Endothelial cell of umbilical vein (primary cell): ENCODE results near the gene TRPC6. TPM values are rescaled to one million over a fixed set of nuclear protein-coding genes. Genes with fewer than 3 reads are reported as not detected.

Source experiments
- BruUV-seq: library from RNA; stranded (reverse); fragments of 400-500 nt; replicated peaks from 2 replicates; lab custom pipeline; 2021; lab: Mats Ljungman, UMichigan
- CTCF ChIA-PET: fragments of 300-600, 350-600 bp; sonication (Branson Sonifier 250); formaldehyde crosslinking; loops from one replicate; lab custom pipeline; 2021; ENCODE audit warnings: antibody characterized with exemption, inconsistent platforms; lab: Charles Lee
- POLR2A ChIA-PET: fragments of 300-600, 350-600 bp; sonication (Branson Sonifier 250); formaldehyde crosslinking; loops from one replicate; lab custom pipeline; 2021; ENCODE audit warnings: antibody characterized with exemption, inconsistent platforms; lab: Charles Lee
- DNase-seq: peaks from one replicate; pipeline ENCODE4 v3.0.0-alpha.2; 2011; ENCODE audit warnings: low read depth, low spot score
- FAIRE-seq: peaks from 2 replicates; lab custom pipeline; 2011; peaks lifted over from hg19 to GRCh38; lab: Jason Lieb, UNC
- H2AFZ ChIP-seq: 2 replicates; pipeline ENCODE4 v1.6.0; 2012; ENCODE audit warnings: low read depth, low read length, control low read depth, inconsistent platforms
- H3K27ac ChIP-seq: 2 replicates; pipeline ENCODE4 v1.5.1; 2011; ENCODE audit warnings: low read depth, mild to moderate bottlenecking, control low read depth, low read length, moderate library complexity; ENCODE audit not compliant: insufficient read depth
- H3K27me3 ChIP-seq, 2 experiments: 2 replicates each; pipeline versions ENCODE4 v1.6.0 to v1.6.1; 2011; ENCODE audit warnings: low read length in 2 of 2, mixed read lengths in 1 of 2; ENCODE audit not compliant: control insufficient read depth in 2 of 2, insufficient read depth in 2 of 2
- H3K36me3 ChIP-seq, 2 experiments: 2 replicates in 1 of 2; 3 replicates in 1 of 2; pipeline ENCODE4 v1.5.1; 2011; ENCODE audit warnings: low read length in 2 of 2, mild to moderate bottlenecking in 1 of 2, moderate library complexity in 1 of 2; ENCODE audit not compliant: control insufficient read depth in 2 of 2, insufficient read depth in 2 of 2; ENCODE audit errors: extremely low read depth in 1 of 2
- H3K4me1 ChIP-seq: 3 replicates; pipeline ENCODE4 v1.5.1; 2011; ENCODE audit warnings: mild to moderate bottlenecking, low read length; ENCODE audit not compliant: control insufficient read depth, insufficient read depth; ENCODE audit errors: extremely low read depth
- H3K4me2 ChIP-seq: 2 replicates; pipeline ENCODE4 v1.6.1; 2011; ENCODE audit warnings: low read length, control low read depth, mixed read lengths; ENCODE audit not compliant: insufficient read depth
- H3K4me3 ChIP-seq, 3 experiments: fragments of 200-600 bp in 1 of 3; sonication (generic), shearing (Covaris generic) in 1 of 3; replicated peaks in 1 of 3; 2 replicates each; pipeline ENCODE4 v1.5.1; 2011 to 2016; ENCODE audit warnings: control low read depth in 3 of 3, low read length in 3 of 3, mild to moderate bottlenecking in 2 of 3, inconsistent platforms in 1 of 3, low read depth in 1 of 3, moderate library complexity in 1 of 3; ENCODE audit not compliant: insufficient read depth in 1 of 3
- H3K79me2 ChIP-seq: 2 replicates; pipeline ENCODE4 v1.6.0; 2012; ENCODE audit warnings: low read length, inconsistent platforms; ENCODE audit not compliant: control insufficient read depth, insufficient read depth
- H3K9ac ChIP-seq: replicated peaks from 2 replicates; pipeline ENCODE3; 2011; ENCODE audit warnings: low read length, control low read depth; ENCODE audit not compliant: insufficient read depth; ENCODE audit errors: extremely low read depth
- H3K9me1 ChIP-seq: replicated peaks from 3 replicates; pipeline ENCODE4 v1.6.0; 2011; ENCODE audit warnings: mild to moderate bottlenecking, low read length; ENCODE audit not compliant: control insufficient read depth, insufficient read depth; ENCODE audit errors: extremely low read depth
- H3K9me3 ChIP-seq: replicated peaks from 2 replicates; pipeline ENCODE4 v1.5.1; 2012; ENCODE audit warnings: low read length, inconsistent platforms; ENCODE audit not compliant: control insufficient read depth, insufficient read depth
- H4K20me1 ChIP-seq: replicated peaks from 2 replicates; pipeline ENCODE3; 2011; ENCODE audit warnings: mild to moderate bottlenecking, low read length; ENCODE audit not compliant: control insufficient read depth, insufficient read depth; ENCODE audit errors: extremely low read depth
- EZH2 ChIP-seq: IDR thresholded peaks from 2 replicates; pipeline ENCODE4 v1.6.1; 2012; ENCODE audit warnings: borderline replicate concordance, low read depth, mild to moderate bottlenecking, moderate library complexity, low read length, inconsistent platforms; ENCODE audit not compliant: severe bottlenecking
- FOS ChIP-seq: IDR thresholded peaks from 2 replicates; pipeline ENCODE4 v1.6.1; 2011; ENCODE audit warnings: mild to moderate bottlenecking, low read length, moderate library complexity, borderline replicate concordance; ENCODE audit not compliant: insufficient read depth
- GATA2 ChIP-seq: IDR thresholded peaks from 2 replicates; pipeline ENCODE4 v1.7.0; 2011; ENCODE audit warnings: low read depth, mild to moderate bottlenecking, moderate library complexity, mixed read lengths, low read length; ENCODE audit not compliant: insufficient read length, insufficient read depth
- JUN ChIP-seq: IDR thresholded peaks from 2 replicates; pipeline ENCODE4 v1.6.1; 2011; ENCODE audit warnings: borderline replicate concordance, low read depth; ENCODE audit not compliant: insufficient read length, insufficient read depth
- MYC ChIP-seq: IDR thresholded peaks from one replicate; pipeline ENCODE4 v1.6.1; 2011; ENCODE audit warnings: mild to moderate bottlenecking, low read depth, low read length
- POLR2A ChIP-seq: IDR thresholded peaks from 2 replicates; pipeline ENCODE4 v1.6.1; 2012; ENCODE audit warnings: low read depth, mild to moderate bottlenecking, control low read depth, low read length
- POLR2AphosphoS5 ChIP-seq: IDR thresholded peaks from 2 replicates; pipeline ENCODE4 v1.6.1; 2012; ENCODE audit warnings: low read depth, mild to moderate bottlenecking, control low read depth, low read length, moderate library complexity; ENCODE audit not compliant: insufficient read depth
- dilution Hi-C: fragments of 300-500 bp; cut with MboI; formaldehyde crosslinking; loops from one replicate; pipeline ENCODE4 v1.15.0; 2019; ENCODE audit warnings: low sequenced_read_pairs; ENCODE audit not compliant: extremely low pct_ligation_motif_present
- intact Hi-C: fragments of 100-400 bp; cut with micrococcal nuclease; formaldehyde crosslinking; loops from one replicate; pipeline ENCODE4 v1.10.0; 2022
- polyA plus RNA-seq, 4 experiments: library from polyadenylated mRNA; depleted of rRNA in 3 of 4; stranded (reverse) in 3 of 4; unstranded in 1 of 4; fragments of >200 nt; gene quantifications; 2 replicates each; pipeline versions ENCODE4 v1.2.1 to v1.2.3, GENCODE V29; 2011 to 2012; ENCODE audit warnings: missing spikeins in 1 of 4
- total RNA-seq: library from RNA; stranded (reverse); gene quantifications from 2 replicates; pipeline ENCODE4 v1.2.3, GENCODE V29; 2021
- TF ChIP-seq, protein P1 (sequence below), 2 donors: IDR thresholded peaks; 1 replicate in 1 of 2; 2 replicates in 1 of 2; pipeline ENCODE4 v1.5.1; 2011; ENCODE audit warnings: low read length in 2 of 2, mild to moderate bottlenecking in 2 of 2, moderate library complexity in 2 of 2, control low read depth in 1 of 2, inconsistent platforms in 1 of 2, low read depth in 1 of 2; ENCODE audit not compliant: insufficient read depth in 1 of 2; ENCODE audit errors: extremely low read depth in 1 of 2
- TF ChIP-seq, protein P2 (sequence below): IDR thresholded peaks from 2 replicates; pipeline ENCODE4 v1.6.1; 2011; ENCODE audit not compliant: insufficient read depth, insufficient read length

Gene TRPC6
- total and polyA plus RNA-seq, 2 donors (not counting 3 experiments of a cell fraction or from before 2014, with no cell fraction given), result not detected

- CTCF ChIA-PET, result interaction anchor here (1.3 kb wide), 1 partner anchor 13 kb away, joined by 4 read pairs; no protein-coding TSS in a partner anchor
- no peak for DNase-seq
- FAIRE-seq, result no peak
- POLR2A ChIA-PET, result no interaction called here
- BruUV-seq, result no TSS peak
- no peak overlapping the region for H3K27ac ChIP-seq
- H3K9me3 ChIP-seq, result no peaks in the 10 kb centered on the region
- H2AFZ ChIP-seq, result no peak overlapping the region
- intact Hi-C loops (no loop called here), dilution Hi-C loops (no loop called here)
- no peaks in the 10 kb centered on the region for H3K4me1 ChIP-seq
- H3K27me3 ChIP-seq, result no peaks in the 10 kb centered on the region
- H3K9me1 ChIP-seq, result no peaks in the 10 kb centered on the region
- no peak overlapping the region for H3K4me2 ChIP-seq
- H3K9ac ChIP-seq, result no peak overlapping the region
- no peaks in the 10 kb centered on the region for H3K36me3 ChIP-seq
- TF ChIP-seq, protein P1, sequence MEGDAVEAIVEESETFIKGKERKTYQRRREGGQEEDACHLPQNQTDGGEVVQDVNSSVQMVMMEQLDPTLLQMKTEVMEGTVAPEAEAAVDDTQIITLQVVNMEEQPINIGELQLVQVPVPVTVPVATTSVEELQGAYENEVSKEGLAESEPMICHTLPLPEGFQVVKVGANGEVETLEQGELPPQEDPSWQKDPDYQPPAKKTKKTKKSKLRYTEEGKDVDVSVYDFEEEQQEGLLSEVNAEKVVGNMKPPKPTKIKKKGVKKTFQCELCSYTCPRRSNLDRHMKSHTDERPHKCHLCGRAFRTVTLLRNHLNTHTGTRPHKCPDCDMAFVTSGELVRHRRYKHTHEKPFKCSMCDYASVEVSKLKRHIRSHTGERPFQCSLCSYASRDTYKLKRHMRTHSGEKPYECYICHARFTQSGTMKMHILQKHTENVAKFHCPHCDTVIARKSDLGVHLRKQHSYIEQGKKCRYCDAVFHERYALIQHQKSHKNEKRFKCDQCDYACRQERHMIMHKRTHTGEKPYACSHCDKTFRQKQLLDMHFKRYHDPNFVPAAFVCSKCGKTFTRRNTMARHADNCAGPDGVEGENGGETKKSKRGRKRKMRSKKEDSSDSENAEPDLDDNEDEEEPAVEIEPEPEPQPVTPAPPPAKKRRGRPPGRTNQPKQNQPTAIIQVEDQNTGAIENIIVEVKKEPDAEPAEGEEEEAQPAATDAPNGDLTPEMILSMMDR (IDR thresholded peaks at IDR 0.05; ENCODE audit: extremely low read depth in 1 of 2, insufficient read depth in 1 of 2, low read depth in 1 of 2, low read length in 2 of 2), result no peak
- TF ChIP-seq JUN, result no peak
- TF ChIP-seq GATA2, result no peak
- no peaks in the 10 kb centered on the region for H3K79me2 ChIP-seq
- no peaks in the 10 kb centered on the region for H4K20me1 ChIP-seq
- H3K4me3 ChIP-seq, result no peak overlapping the region
These were observed 105.9 kb downstream of the TRPC6 start for GRCh38 chr11:101477926-101478325.

DNA sequence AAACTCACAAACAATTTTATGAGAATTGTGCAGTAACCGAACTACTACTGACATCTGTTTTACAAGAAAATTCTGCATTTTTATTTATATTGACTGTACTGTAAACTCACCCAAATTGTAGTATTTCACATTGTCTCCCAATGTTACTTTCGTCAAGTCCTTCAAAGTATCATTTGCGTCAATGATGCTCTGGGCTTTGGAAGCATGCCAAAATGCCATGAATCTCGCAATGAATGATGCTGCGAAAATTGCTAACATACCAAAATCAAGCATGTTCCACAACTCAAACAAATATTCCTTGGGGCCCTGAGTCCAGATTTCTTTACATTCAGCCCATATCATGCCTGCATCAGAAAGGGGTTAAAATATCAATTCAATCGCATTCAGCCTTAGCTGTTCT lies 107.6 kb downstream of the TRPC6 start:
- FAIRE-seq, result no peak
- BruUV-seq, result no TSS peak
- CTCF ChIA-PET, result no interaction called here

More for the DNA sequence above, 107.6 kb downstream of the TRPC6 start:
- H3K27me3 ChIP-seq, result no peaks in the 10 kb centered on the region
- H3K4me3 ChIP-seq, result no peak overlapping the region
- no peak for TF ChIP-seq POLR2A
- TF ChIP-seq, protein P2, sequence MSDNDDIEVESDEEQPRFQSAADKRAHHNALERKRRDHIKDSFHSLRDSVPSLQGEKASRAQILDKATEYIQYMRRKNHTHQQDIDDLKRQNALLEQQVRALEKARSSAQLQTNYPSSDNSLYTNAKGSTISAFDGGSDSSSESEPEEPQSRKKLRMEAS, result no peak
- no peak for TF ChIP-seq JUN
- TF ChIP-seq, protein P1 (IDR thresholded peaks at IDR 0.05; ENCODE audit: extremely low read depth in 1 of 2, insufficient read depth in 1 of 2, low read depth in 1 of 2, low read length in 2 of 2), result no peak
- no peak for TF ChIP-seq EZH2
- no peak for TF ChIP-seq FOS
- no peak for TF ChIP-seq MYC
- TF ChIP-seq GATA2, result no peak
- TF ChIP-seq POLR2AphosphoS5, result no peak
- no peaks in the 10 kb centered on the region for H3K9me1 ChIP-seq
- no peaks in the 10 kb centered on the region for H3K4me1 ChIP-seq
- dilution Hi-C loops, result no loop called here
- POLR2A ChIA-PET, result no interaction called here
- no peaks in the 10 kb centered on the region for H3K9me3 ChIP-seq
- no peak overlapping the region for H3K9ac ChIP-seq
- no peak overlapping the region for H2AFZ ChIP-seq
- no peak overlapping the region for H3K27ac ChIP-seq
- no peaks in the 10 kb centered on the region for H4K20me1 ChIP-seq
- H3K4me2 ChIP-seq, result no peak overlapping the region
- H3K36me3 ChIP-seq, result no peaks in the 10 kb centered on the region
- no peak for DNase-seq
- no peaks in the 10 kb centered on the region for H3K79me2 ChIP-seq
- intact Hi-C loops, result no loop called here
